Brain microvascular endothelial cell (primary cell): ENCODE data around the gene TSPO.
"Not testable (repeated sequence)": the region's sequence is repeated elsewhere in the genome, so short reads cannot be mapped to it uniquely, and the experiment has no call there.

Experiments used
- DNase-seq: peaks from one replicate; pipeline ENCODE4 v3.0.0-alpha.2; 2020
- H3K27ac ChIP-seq: fragments of 250-450 bp; sonication (Bioruptor Pico); 2 replicates; pipeline ENCODE4 v1.5.1; 2020; ENCODE audit warnings: mild to moderate bottlenecking, moderate library complexity
- H3K27me3 ChIP-seq: fragments of 250-450 bp; sonication (Bioruptor Pico); replicated peaks from 2 replicates; pipeline ENCODE4 v1.5.1; 2020; ENCODE audit warnings: mild to moderate bottlenecking
- H3K36me3 ChIP-seq: fragments of 250-450 bp; sonication (Bioruptor Pico); replicated peaks from 2 replicates; pipeline ENCODE4 v1.5.1; 2020; ENCODE audit warnings: mild to moderate bottlenecking
- H3K4me3 ChIP-seq: 2 replicates; pipeline ENCODE4 v1.5.1; 2011; ENCODE audit warnings: low read depth, mild to moderate bottlenecking, control low read depth, low read length, moderate library complexity
- in situ Hi-C: cut with HindIII; loops from 2 replicates; pipeline ENCODE4 v1.10.0; 2017; ENCODE audit warnings: low sequenced_read_pairs, low pct_ligation_motif_present
- TF ChIP-seq, protein P1 (sequence below): IDR thresholded peaks from 2 replicates; pipeline ENCODE4 v1.5.1; 2011; ENCODE audit warnings: low read depth, mild to moderate bottlenecking, moderate library complexity, low read length, control low read depth, inconsistent platforms; ENCODE audit errors: missing control alignments

Gene TSPO

DNA sequence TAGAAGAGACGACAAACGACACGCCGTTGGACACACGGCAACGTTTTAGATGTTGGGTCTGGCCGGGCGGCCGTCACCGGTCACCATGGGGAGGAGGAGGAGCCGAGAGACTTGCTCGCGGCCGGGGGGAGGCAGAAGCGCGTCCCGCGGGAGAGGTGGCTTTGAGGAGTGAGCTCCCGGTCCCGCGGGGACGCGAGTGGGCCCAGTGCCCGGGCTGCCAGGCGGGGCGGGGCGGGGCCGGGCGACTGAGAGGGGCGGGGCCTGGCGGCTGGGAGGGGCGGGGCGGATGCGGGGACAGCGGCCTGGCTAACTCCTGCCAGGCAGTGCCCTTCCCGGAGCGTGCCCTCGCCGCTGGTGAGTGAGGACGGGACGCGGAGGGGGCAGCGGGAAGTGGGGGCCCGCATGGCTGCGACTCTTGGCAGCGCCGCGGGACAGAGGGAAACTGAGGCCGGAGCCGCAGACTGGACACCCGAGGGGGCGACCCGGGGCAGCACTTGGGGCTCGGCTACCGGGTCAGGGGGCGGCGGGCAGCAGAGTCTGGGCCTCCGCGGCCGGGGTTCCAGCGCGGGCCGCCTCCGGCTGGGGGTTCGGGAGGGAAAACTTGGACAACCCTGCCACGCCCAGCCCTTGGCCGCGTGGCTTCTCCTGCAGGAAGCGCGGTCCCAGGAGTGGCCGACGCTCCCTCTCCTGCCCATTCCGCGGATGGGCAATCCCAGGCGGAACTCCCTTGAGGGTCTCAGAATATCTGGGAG lies at the start of gene TSPO:
TSS of gene TSPO (plus strand) at position 309 of the 752 bp plus-strand sequence. CDS start 7,680 bp downstream, outside the sequence.
- H3K27ac ChIP-seq: peak within 1 kb of the TSS; percentile 72
- in situ Hi-C loops: no loop called here
- no peak for DNase-seq
- peaks cover 12% of the 10 kb centered on the region for H3K36me3 ChIP-seq
- H3K27me3 ChIP-seq: no peaks in the 10 kb centered on the region
- TF ChIP-seq, protein P1, sequence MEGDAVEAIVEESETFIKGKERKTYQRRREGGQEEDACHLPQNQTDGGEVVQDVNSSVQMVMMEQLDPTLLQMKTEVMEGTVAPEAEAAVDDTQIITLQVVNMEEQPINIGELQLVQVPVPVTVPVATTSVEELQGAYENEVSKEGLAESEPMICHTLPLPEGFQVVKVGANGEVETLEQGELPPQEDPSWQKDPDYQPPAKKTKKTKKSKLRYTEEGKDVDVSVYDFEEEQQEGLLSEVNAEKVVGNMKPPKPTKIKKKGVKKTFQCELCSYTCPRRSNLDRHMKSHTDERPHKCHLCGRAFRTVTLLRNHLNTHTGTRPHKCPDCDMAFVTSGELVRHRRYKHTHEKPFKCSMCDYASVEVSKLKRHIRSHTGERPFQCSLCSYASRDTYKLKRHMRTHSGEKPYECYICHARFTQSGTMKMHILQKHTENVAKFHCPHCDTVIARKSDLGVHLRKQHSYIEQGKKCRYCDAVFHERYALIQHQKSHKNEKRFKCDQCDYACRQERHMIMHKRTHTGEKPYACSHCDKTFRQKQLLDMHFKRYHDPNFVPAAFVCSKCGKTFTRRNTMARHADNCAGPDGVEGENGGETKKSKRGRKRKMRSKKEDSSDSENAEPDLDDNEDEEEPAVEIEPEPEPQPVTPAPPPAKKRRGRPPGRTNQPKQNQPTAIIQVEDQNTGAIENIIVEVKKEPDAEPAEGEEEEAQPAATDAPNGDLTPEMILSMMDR: no peak
- H3K4me3 ChIP-seq: peak within 1 kb of the TSS; percentile 81

- in situ Hi-C loops, DNase-seq, H3K27ac ChIP-seq, H3K4me3 ChIP-seq, H3K36me3 ChIP-seq, H3K27me3 ChIP-seq: not testable (repeated sequence)
These were observed 47.2 kb upstream of the TSPO start for GRCh38 chr22:43104056-43104625.

GRCh38 chr22:43104950-43105349 lies 46.4 kb upstream of the TSPO start:
- H3K27me3 ChIP-seq, H3K27ac ChIP-seq, H3K4me3 ChIP-seq, in situ Hi-C loops, DNase-seq, H3K36me3 ChIP-seq: not testable (repeated sequence)

DNA sequence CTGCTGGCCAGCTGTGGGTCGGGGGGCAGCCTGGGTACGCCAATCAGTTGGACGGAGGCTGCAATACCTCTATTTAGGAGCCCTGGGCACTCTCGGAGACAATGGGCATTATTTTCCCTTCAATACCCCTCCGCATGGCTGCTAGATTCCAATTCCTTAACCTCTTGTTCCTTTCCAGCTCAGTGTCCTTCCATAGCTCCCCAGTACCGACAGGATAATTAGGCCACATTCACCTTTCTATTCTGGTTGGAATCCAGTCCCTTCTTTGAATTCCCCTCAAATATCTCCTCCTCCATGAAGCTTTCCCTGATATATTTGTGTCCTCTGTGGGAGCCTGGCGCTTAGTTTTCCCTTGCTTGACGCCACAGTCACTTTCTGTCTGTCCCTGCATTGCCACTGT lies 45.1 kb upstream of the TSPO start:
- in situ Hi-C loops: no loop called here

GRCh38 chr22:43109511-43109910 lies 41.8 kb upstream of the TSPO start:
- TF ChIP-seq, protein P1: no peak
- H3K36me3 ChIP-seq: no peaks in the 10 kb centered on the region
- in situ Hi-C loops: no loop called here
- no peak overlapping the region for H3K27ac ChIP-seq
- H3K4me3 ChIP-seq: no peak overlapping the region
- no peak for DNase-seq
- peaks cover 19% of the 10 kb centered on the region for H3K27me3 ChIP-seq

More for the DNA sequence above, 45.1 kb upstream of the TSPO start:
- Histone ChIP-seq H3K27ac (no peak overlapping the region), H3K36me3 (no peaks in the 10 kb centered on the region), H3K27me3 (peaks cover 15% of the 10 kb centered on the region), H3K4me3 (no peak overlapping the region)
- TF ChIP-seq, protein P1: no peak
- DNase-seq: no peak

DNA sequence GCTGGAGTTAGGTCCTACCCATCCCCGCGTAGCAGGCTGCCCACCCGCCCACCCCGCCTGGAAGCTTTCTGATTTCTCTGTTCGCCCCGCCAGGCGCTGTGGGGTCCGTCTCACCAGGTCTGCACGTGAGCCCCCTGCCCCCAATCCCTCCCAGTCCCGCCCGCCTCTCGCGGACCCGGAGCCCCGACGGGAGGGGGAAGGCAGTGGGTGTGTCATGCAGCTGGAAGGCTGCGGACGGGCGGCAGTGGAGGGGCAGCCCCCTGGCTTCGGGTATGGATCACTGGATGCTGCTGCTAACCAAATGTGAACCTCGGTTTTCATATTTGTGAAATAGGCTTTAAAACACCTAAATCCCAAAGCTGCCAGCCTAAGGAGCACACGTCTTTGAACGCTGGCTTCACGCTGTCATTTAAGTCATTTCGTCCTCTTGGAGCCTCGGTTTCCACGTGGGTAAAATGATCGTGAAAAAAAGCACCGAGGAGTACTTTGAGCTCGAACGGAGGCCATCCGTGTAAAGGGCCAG lies 41.4 kb upstream of the TSPO start:
- DNase-seq: no peak
- no peaks in the 10 kb centered on the region for H3K36me3 ChIP-seq
- TF ChIP-seq, protein P1: no peak
- H3K27ac ChIP-seq: no peak overlapping the region
- in situ Hi-C loops: no loop called here
- peaks cover 19% of the 10 kb centered on the region for H3K27me3 ChIP-seq
- H3K4me3 ChIP-seq: peak overlapping the region; percentile 37
